ENCODE measurements around the gene NCKAP5. TPM values are rescaled to one million over a fixed set of nuclear protein-coding genes. Genes with fewer than 3 reads are reported as not detected.

Gene NCKAP5
- total RNA-seq, 1 experiment from 2014 or later: not detected

- DNase-seq (ENCODE audit: low spot score): no peak
Observed at GRCh38 chr2:133004623-133005022, 563.6 kb downstream of the NCKAP5 start.

DNA sequence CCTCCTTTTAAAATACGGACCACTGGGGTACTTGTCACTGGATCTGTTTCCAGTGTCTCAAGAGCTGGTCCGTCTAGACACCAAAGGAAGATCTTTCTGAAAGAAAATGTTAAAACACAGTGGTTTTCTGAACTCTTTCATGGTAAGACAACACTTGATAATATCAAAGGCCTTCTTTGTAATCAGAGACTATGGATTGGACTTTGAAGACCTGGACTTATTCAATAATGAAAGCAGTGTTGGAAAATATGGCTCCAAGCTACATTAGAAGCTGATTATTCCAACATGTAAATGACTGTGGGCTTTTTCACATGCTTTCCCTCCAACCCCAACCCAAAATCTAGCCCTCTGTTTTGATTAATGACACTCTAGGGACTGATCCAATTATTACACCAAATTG is 568.8 kb downstream of the NCKAP5 start:
- DNase-seq (ENCODE audit: low spot score): no peak

GRCh38 chr2:132998221-132998620 is 570.0 kb downstream of the NCKAP5 start:
- DNase-seq (ENCODE audit: low spot score): no peak

GRCh38 chr2:132991471-132992045 is 576.7 kb downstream of the NCKAP5 start:
- DNase-seq (ENCODE audit: low spot score): no peak

DNA sequence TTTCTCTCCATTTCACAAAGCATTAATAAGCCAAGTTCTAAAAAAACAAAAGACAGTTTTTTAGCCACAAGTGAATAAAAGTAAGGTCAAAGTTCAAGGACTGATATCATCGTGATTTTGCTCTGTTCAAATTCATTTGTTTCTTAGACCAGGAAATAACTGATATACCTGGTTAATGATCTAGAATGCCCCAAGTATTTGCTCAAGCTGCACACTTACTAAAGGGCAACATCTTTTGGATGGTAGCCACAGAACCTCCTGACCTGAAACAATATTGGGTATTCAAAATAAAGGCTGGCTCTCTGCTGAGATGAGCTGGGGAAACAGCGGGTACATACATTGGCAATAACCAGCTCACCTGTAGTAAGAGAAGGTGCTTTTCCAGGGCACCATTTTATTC is 583.5 kb downstream of the NCKAP5 start:
- no peak for DNase-seq (ENCODE audit: low spot score)

DNA sequence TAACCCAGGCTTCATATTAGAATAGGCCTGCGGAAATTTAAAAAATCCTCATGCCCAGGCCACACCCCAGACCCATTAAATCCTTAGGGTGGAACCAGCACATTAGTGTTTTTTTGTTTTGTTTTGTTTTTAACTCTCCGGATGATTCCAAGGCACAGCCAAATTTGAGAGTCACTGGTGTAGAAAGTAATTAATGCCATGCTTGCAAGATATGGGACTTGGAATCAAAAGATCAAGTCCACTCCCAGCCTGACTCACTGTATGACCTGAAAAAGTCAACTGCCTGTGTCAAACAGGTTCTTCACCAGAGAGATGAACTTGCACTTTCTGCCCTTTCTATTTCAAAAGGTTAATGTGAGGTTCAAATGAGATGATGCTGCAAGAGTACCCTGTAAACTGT is 588.0 kb downstream of the NCKAP5 start:
- DNase-seq (ENCODE audit: low spot score): no peak

GRCh38 chr2:132979339-132980093 is 588.7 kb downstream of the NCKAP5 start:
- DNase-seq (ENCODE audit: low spot score): no peak

- DNase-seq (ENCODE audit: low spot score): no peak
Observed at GRCh38 chr2:132978840-132979239, 589.4 kb downstream of the NCKAP5 start.

DNA sequence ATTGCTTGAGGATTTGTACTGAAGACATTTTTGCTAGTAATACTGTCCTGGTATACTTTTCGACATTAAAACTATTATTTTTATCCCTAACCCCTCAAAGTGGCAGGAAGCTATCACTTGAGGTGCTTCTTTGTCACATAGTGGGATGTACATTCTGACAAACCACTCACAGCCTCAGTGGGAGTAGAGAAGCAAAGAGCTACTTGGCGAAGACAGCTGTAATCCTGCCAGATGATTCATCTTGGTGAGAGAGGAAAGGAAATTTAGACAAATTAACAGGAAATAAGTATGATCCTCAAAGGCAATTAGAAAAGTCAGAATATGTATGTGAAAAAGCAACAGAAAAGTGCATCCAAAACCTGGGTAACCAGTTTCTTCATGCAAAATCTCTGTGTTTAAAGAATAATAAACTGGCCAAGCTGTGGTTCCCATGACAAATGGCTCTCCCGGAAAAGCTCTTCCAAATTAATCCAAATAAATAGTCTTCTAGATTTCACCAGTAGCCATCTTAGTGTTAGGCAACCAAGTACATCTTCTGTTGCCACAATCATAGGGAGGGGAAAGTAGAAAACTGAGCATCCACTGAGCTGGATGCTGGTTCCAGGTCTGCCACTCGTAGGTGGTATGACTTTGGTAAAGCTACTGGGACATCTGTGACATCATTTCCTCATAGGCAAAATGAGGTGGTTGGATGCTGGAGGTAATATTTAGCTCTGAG is 590.3 kb downstream of the NCKAP5 start:
- DNase-seq (ENCODE audit: low spot score): no peak

DNA sequence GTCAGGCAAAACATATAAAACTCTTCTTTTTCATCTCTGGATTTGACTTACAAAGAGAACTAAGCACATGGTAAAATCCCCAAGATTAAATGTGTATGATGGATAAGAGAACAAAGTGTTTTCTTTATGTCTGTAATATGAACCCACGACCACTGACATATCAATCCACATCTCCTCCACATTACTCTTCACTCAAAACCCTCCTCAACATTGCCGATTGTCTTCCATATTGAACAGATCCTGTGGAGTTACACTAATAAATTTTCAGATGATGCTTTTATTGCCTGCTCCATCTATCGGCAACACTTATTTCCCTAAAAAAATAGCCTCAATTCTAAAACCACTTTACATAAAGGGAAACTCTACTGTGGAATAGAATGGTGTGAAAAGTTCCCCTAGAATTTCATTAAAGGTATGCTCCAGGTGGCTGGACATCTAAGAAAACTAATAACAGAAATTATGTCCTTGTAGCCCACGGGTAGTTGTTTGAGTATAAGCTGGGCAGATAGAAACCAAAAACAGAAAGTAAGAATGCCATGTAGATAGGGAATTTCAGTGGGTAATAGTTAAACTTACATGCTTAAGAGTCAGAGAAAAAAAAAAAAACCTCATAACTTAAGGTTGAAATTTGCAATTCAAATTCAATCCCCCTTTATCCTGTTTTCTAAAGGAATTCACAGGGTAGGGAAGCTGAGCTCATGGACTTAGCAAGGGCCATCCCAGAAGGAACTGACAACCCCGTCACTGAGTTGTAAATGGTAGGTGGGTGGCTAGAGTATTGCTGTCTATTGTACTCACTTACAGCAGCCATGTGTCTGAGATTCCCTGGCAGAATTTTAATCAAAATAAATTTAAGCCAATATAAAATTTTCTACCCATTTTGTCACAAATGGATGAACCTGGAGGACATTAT is 592.8 kb downstream of the NCKAP5 start:
- DNase-seq (ENCODE audit: low spot score): no peak

DNA sequence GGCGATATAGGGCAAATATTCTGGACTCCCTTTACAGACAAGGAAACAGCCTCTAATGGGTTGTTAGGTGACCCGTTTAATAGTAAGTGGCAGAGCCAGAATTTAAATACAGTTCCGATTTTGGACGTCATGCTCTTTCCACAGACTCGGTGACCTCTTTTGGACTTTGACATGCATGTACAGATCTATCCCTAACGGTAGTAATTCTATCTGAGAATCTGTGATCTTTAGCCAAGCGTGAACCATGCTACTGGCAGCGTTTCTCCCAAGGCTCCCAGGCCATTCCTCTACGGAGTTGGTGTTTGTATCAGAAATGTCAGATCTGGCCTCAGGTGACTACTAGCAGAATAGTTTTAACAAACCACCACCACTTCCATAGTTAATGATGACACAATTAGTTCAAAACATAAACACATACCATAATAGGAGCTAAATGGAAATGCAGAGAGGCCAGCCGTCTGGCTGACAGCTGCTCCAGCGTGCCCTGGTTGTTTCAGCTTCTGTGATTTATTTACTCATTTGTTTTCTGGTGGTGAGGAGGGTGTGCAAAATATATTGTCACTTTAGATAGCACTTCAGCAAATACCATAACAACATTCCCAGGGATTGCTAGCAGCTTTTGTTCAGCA is 593.7 kb downstream of the NCKAP5 start:
- DNase-seq (ENCODE audit: low spot score): no peak

DNA sequence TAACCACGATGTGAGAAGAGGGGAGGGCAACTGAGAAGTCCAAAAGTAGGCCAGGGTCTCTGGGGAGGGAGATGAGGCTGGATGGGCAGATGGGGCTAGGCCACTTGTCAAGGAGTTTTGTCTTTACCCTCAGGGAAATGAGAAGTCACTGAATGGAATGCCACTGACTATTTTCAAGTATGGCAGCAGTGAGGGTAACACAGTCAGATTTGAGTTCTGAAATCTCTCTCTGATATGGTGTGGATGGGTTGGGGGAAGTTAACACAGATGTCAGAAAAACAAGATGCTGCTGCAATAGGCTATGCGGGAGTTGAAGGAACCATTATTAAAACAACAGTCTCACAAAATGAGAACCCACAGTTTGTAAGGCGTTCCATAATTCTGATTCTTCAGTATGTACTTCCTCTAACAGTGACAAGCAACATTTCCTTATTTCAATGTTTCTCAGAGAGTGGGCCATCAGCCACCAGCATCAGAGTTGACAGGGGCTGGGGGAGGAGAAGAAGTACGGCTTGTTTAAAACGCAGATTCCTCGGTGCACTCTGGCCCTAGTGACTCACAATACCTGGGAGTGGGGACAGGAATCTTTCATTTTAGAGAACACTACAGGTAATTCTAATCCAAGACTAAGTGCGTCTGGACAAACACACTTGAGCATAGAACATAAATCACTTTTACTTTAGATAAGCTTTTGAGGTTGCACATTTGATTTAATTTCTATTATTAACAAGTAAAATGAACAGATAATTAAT is 596.8 kb downstream of the NCKAP5 start:
- no peak for DNase-seq (ENCODE audit: low spot score)

DNA sequence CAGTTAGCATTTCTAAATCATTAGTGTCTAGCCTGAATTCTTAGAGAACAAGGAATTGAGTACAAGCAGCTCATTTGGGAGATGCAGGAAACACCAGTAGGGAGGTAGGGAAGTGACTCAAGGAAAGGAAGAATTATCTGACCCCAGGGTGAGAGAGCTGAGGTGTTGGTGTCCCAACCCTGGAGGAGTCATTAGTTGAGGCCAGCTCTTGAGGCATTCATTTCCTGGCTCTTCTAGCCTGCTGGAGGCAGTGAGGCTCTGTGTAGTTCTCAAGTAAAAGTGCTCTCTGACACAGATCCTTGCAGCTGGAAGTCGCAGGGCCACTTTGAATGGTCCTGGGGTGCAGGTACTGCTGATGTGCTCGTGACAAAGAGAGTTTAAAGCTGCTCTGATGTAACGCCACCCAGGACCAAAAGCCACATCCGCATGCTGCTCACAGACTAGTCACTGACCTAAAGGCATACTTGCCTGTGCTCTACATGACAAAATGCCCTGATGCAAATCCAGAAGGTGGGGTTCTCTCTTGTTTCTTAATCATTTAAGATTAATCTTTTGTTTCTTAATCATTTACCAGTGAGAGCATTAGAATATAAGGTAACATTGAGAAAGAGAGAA is 598.8 kb downstream of the NCKAP5 start:
- DNase-seq (ENCODE audit: low spot score): no peak

DNA sequence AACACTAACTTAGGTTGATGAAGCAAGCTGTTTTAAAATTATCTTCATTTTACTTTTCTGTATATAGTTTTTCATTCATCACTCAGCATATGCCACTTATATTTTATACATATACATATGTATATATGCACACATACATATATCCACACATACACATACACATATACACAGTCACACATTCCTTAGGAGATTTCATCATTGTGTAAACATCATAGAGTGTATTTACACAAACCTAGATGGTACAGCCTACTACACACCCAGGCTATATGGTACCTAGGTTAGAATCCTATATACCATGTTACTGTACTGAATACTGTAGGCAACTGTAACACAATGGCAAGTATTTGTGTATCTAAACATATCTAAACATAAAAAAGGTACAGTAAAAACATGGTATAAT is 602.8 kb downstream of the NCKAP5 start:
- no peak for DNase-seq (ENCODE audit: low spot score)

DNA sequence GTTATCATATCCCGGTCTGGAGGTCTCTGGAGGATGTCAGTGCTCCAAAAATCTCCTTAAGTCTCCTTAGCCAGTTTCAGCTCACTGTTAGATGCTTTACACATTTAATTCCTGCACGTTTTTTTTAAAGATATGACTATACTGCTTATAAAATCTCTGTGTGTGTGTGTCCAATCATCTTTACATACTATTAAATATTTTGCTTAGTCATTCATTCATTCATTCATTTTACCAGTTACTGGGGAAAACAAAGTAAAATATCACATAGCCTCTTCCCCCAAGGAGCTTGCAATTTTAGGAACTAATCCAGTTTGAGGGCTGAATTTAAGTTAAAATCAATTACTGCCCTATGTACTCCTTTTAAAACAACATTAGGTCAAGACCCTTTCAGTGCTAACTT is 605.1 kb downstream of the NCKAP5 start:
- no peak for DNase-seq (ENCODE audit: low spot score)

GRCh38 chr2:132958887-132959286 is 609.4 kb downstream of the NCKAP5 start:
- no peak for DNase-seq (ENCODE audit: low spot score)

- no peak for DNase-seq (ENCODE audit: low spot score)
Observed at GRCh38 chr2:132955871-132956615, 612.2 kb downstream of the NCKAP5 start.

DNA sequence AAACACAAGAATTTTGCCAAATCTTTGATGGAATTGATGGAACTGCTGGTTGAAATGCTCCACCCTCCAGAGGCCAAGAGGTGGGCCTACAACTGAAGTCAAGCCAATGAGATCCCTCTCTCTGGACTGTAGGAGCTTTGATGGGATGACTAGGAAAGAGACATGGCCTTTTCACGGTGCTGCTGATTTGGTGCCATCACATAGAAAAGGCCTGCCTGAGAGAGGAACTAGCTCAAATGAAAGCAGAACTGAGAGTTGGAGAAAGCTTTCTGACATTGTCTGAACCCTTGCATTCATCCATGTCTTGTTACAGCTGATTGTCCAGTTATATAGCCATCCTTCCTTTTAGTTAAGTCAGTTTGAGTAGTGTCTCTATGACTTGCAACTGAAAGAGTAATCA is 614.5 kb downstream of the NCKAP5 start:
- no peak for DNase-seq (ENCODE audit: low spot score)

DNA sequence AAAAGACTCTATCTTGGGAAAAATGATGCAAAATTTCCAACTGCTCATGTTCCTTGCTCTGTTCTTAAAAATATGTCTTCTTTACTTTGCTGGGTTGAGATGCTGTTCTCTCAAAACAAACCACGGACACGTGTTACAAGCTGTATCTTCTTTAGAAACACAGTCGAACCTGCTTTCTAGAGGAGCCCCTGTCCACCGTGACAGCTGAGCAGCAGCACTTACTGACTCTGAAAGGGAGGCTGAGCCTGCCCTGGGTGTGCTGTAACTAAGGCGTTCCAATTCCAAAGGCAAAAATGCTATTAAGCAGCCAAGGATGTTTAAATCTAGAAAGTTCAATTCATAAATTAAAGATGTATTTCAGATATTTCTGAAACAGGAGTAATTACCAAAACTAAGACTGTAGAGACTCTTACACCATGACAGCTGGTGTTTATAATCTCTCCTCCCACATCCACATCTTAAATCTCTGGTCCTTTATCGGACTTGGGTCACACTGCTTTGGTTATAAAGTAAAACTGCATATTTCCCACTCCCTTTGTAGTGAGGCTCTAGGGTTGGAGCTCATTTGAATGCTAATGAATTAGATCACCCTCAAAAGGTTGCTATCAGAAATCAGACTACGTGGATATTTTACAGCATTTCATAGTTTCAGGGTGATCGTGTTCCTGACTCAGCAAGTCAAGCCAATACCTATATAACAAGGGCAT is 617.1 kb downstream of the NCKAP5 start:
- no peak for DNase-seq (ENCODE audit: low spot score)
